Nephron progenitor cell (in vitro differentiated cells): ENCODE measurements around the gene PPP1R14D.

ENCODE experiments used
- DNase-seq: peaks from one replicate; pipeline ENCODE4 v3.0.0; 2021
- H3K27ac Mint-ChIP-seq: 2 replicates; pipeline ENCODE4 v1.8.0; 2021; ENCODE audit warnings: mild to moderate bottlenecking, moderate library complexity, mixed read lengths
- H3K27me3 Mint-ChIP-seq: 2 replicates; pipeline ENCODE4 v1.8.0; 2021; ENCODE audit warnings: mild to moderate bottlenecking, low read depth, mixed read lengths; ENCODE audit not compliant: poor library complexity
- H3K36me3 Mint-ChIP-seq: 2 replicates; pipeline ENCODE4 v1.8.0; 2021; ENCODE audit warnings: low read depth, mixed read lengths
- H3K4me1 Mint-ChIP-seq: 2 replicates; pipeline ENCODE4 v1.8.0; 2021; ENCODE audit warnings: mixed read lengths
- H3K4me3 Mint-ChIP-seq: 2 replicates; pipeline ENCODE4 v1.8.0; 2021; ENCODE audit warnings: mild to moderate bottlenecking, moderate library complexity, mixed read lengths
- H3K9me3 Mint-ChIP-seq: 2 replicates; pipeline ENCODE4 v1.8.0; 2021; ENCODE audit warnings: mild to moderate bottlenecking, moderate library complexity, mixed read lengths
- TF ChIP-seq, protein P1 (sequence below): fragments of 200-600 bp; sonication (generic); IDR thresholded peaks from 2 replicates; pipeline ENCODE4 v1.5.0; 2021; ENCODE audit warnings: antibody characterized with exemption

The PPP1R14D gene

DNA sequence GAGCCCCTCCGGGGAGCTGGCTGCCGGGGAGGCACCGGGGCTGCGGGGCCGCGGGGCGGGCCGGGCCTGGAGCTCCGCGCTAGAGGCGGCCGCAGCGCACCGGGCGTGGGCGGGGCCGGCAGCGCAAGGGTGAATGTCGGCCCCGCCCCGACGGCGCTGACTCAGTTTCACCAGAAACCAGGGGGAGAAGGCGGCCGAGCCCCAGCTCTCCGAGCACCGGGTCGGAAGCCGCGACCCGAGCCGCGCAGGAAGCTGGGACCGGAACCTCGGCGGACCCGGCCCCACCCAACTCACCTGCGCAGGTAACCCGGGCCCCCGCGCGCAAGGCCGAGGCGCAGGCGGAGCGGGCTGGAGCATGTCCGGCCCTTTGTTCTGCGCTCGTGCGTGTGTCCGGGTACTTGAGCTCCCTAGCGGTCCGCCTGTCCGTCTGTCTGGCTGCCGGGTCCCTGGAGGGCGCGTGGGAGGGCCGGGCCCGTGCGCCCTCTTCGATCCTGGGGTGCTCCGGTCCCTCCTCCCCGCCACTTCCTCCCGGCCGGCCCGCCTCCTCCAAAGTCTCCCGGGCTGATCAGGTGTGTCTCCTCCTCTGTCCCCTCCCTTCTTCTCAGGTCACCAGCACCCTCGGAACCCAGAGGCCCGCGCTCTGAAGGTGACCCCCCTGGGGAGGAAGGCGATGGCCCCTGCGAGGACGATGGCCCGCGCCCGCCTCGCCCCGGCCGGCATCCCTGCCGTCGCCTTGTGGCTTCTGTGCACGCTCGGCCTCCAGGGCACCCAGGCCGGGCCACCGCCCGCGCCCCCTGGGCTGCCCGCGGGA is 15.6 kb upstream of the PPP1R14D start, which contains the start of gene SPINT1:
Gene SPINT1 (plus strand): TSS at position 164 of the 811 bp plus-strand sequence. CDS start 507 bp downstream, at position 671.
- peaks cover 46% of the 10 kb centered on the region for H3K4me1 Mint-ChIP-seq
- peak within 1 kb of the TSS; percentile 83 for H3K27ac Mint-ChIP-seq
- H3K36me3 Mint-ChIP-seq = no peaks in the 10 kb centered on the region
- no peaks in the 10 kb centered on the region for H3K9me3 Mint-ChIP-seq
- H3K4me3 Mint-ChIP-seq = peak within 1 kb of the TSS; percentile 86
- TF ChIP-seq, protein P1, sequence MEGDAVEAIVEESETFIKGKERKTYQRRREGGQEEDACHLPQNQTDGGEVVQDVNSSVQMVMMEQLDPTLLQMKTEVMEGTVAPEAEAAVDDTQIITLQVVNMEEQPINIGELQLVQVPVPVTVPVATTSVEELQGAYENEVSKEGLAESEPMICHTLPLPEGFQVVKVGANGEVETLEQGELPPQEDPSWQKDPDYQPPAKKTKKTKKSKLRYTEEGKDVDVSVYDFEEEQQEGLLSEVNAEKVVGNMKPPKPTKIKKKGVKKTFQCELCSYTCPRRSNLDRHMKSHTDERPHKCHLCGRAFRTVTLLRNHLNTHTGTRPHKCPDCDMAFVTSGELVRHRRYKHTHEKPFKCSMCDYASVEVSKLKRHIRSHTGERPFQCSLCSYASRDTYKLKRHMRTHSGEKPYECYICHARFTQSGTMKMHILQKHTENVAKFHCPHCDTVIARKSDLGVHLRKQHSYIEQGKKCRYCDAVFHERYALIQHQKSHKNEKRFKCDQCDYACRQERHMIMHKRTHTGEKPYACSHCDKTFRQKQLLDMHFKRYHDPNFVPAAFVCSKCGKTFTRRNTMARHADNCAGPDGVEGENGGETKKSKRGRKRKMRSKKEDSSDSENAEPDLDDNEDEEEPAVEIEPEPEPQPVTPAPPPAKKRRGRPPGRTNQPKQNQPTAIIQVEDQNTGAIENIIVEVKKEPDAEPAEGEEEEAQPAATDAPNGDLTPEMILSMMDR = no peak
- peak; percentile 65 for DNase-seq
- H3K27me3 Mint-ChIP-seq = peaks cover 71% of the 10 kb centered on the region

DNA sequence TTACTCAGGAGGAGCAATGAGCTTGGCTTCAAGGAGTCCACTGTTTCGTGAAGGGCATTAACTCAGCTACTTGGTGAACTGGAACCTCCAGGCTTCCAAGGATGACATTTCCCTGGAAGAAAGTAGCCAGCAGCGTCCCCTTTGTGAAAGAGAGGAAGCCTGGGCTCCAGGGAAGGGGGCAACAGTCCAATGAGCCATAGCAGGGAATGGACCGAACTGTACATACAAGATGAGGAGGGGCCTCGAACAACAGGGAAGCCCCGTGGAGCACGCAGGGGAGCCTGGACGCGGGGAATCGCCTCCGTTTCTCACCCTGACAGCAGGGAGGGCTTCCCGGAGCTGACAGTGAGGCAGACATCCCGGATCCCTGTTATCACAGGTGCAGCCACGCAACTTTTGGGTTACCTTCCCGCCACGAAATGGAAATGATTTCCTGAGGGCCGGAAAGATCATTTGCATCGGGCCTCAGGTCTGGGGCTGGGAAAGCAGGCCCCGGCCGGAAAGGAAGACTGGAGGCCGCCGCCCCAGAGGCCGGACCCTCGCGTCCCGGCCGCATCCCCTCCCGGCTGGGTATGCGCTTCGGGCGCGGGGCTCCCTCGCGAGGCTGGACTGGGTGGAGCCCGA is 14.9 kb upstream of the PPP1R14D start:
- Mint-ChIP-seq H3K9me3 (no peaks in the 10 kb centered on the region), H3K4me3 (peak overlapping the region; percentile 84), H3K27me3 (peaks cover 70% of the 10 kb centered on the region), H3K36me3 (no peaks in the 10 kb centered on the region), H3K27ac (no peak overlapping the region), H3K4me1 (peaks cover 46% of the 10 kb centered on the region)
- DNase-seq = peak; percentile 23
- TF ChIP-seq, protein P1 = no peak

DNA sequence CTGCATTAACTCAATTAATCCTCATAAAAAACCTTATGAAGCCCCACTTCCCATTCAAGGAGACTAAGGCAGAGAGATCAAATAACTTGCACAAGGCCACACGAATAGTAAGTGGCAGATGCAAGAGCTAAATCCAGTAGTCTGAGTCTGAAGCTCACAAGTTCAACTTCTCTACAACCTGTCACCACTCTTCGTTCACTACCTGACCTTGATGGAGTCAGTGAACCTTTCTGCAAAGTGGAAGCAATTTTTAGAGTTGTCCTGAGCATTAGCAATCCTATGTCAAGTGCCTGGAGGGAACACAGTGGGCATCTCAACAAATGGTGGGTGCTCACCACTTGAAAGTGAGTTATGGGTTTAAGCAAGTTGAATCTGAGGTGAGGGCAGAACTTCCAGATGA is 13.2 kb upstream of the PPP1R14D start:
- H3K4me1 Mint-ChIP-seq = peaks cover 29% of the 10 kb centered on the region

DNA sequence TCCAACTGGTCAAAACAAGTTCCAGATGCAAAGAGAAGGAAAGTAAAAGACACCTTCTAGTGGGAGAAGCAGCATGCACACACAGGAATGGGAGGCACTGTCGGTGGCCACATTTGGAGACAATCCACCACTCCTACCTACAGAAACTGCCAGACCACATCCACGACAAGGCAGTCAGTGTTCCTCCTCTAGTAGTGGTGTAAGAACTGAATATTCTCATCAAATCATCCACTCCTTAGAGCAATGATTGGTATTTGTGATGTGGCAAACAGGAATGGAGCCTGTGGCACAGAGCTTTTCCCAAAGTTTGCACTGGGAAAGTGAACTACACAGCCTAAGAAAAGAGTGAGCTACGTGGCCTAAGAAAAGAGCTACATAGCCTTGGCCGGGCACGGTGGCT is 10.2 kb upstream of the PPP1R14D start:
- Mint-ChIP-seq H3K36me3 (no peaks in the 10 kb centered on the region), H3K27ac (no peak overlapping the region), H3K4me1 (peaks cover 13% of the 10 kb centered on the region), H3K27me3 (peaks cover 54% of the 10 kb centered on the region), H3K9me3 (no peaks in the 10 kb centered on the region), H3K4me3 (no peak overlapping the region)
- TF ChIP-seq, protein P1 = no peak
- DNase-seq = no peak

More for the DNA sequence above, 13.2 kb upstream of the PPP1R14D start:
- TF ChIP-seq, protein P1 = no peak
- Mint-ChIP-seq H3K27me3 (peaks cover 79% of the 10 kb centered on the region), H3K36me3 (no peaks in the 10 kb centered on the region), H3K27ac (no peak overlapping the region), H3K4me3 (no peak overlapping the region), H3K9me3 (no peaks in the 10 kb centered on the region)
- DNase-seq = no peak

DNA sequence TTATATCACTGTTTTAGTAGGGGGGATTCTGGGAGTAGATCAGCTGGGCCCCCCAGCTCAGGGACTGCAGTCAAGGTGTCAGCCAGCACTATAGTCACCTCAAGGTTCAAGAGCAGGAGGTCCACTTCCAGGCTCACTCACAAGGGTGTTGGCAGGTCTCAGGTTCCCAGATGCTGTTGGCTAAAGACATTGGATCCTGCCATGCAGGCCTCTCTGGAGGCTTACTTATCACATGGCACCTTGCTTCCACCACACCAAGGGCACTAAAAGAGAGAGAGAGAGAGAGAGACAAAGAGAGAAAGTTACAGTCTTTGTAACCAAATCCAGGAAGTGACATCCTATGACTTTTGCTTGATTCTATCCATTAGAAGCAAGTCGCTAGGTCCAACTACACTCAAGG is 7.5 kb upstream of the PPP1R14D start:
- peaks cover 5% of the 10 kb centered on the region for H3K4me1 Mint-ChIP-seq
- H3K27me3 Mint-ChIP-seq = peaks cover 27% of the 10 kb centered on the region
- H3K36me3 Mint-ChIP-seq = no peaks in the 10 kb centered on the region
- TF ChIP-seq, protein P1 = no peak
- H3K27ac Mint-ChIP-seq = no peak overlapping the region
- no peak overlapping the region for H3K4me3 Mint-ChIP-seq
- no peaks in the 10 kb centered on the region for H3K9me3 Mint-ChIP-seq
- DNase-seq = no peak
